ENCODE results near the gene PANK4.
A peak's percentile ranks its signal among the peaks of the same experiment; 100 is the strongest.
"Not testable (repeated sequence)": the region's sequence is repeated elsewhere in the genome, so short reads cannot be mapped to it uniquely, and the experiment has no call there.

Gene PANK4

GRCh38 chr1:2558861-2559260, 32.5 kb upstream of the PANK4 start:
- DNase-seq (ENCODE audit: low read depth), result no peak

- no peak for DNase-seq (ENCODE audit: low read depth)
These were observed 32.0 kb upstream of the PANK4 start for GRCh38 chr1:2558420-2558819.

DNA sequence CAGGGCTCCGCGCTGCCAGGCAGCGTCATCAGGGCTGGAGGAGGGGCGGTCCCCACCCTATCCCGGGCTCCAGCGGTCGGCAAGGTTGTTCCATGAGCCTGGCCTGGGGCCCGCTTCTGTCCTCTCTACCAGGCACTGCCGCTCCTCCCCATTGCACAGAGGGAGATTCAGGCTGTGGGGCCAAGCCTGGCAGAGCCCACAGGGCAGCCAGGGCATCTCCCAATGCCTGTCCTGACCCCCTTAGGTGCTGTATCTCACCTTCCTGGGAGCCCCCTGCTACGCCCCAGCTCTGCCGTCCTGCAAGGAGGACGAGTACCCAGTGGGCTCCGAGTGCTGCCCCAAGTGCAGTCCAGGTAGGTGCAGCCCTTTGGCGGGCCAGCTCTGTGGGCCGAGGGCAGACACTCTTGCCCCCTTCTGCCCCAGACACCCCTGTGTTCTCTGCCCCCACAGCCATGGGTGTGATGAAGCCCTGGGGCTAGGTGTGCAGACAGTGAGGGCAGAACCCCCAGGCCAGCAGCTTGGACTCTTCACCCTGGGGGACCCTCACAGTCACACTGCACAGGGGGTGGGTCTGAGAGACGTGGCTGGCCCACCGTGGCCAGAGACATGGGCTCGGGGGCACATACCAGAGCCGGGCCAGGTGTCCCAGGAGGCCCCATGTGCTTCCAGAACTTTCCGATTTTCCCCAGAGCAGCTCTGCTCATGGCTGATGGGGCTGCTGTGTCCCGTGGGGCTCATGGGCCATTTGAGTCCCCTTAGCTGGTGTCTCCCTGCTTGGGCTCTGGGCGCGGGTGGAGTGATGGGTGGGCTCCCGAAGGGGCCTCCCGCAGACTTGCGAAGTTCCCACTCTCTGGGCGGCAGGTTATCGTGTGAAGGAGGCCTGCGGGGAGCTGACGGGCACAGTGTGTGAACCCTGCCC, 31.3 kb upstream of the PANK4 start:
- DNase-seq (ENCODE audit: low read depth), result no peak

- DNase-seq (ENCODE audit: low read depth), result no peak
These were observed 30.5 kb upstream of the PANK4 start for GRCh38 chr1:2556678-2557481.

GRCh38 chr1:2556277-2556677, 29.9 kb upstream of the PANK4 start, which contains the start of gene TNFRSF14:
TNFRSF14 (plus strand) TSS chr1:2556371; CDS start chr1:2556665, 294 bp downstream.
- DNase-seq (ENCODE audit: low read depth), result peak; percentile 42

DNA sequence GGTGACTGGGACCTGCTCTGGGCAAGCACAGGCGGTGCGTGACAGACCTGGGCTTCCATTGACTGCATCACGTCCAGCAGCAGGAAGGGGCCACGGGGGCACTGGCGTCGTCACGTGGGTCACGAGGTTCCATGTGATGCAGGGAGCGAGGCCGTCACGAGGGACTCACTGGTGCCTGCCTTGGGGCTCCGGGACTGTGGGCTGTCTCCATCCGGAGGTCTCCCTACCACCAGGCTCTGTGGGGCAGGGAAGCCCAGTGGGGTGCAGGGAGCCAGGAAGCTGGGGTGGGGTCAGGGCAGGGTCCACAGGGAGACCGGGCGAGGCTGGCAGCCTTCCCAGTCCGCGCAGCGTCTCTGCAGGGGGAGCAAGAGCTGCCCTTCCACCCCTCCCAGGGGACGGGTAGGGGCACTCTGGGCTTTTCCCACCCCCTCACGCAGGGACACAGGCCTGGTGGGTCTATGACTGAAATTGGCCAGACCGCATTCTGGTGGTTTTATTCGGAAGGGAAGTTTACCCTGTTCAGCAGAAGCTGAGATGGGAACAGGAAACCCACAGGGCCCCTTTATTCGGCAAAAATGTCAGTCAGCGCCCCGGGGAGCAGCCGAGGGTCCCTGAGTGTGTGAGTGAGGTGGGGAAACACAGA, 29.4 kb upstream of the PANK4 start:
- peak; percentile 28 for DNase-seq (ENCODE audit: low read depth)

- DNase-seq (ENCODE audit: low read depth), result no peak
These were observed 28.4 kb upstream of the PANK4 start for GRCh38 chr1:2554621-2555387.

GRCh38 chr1:2553871-2554620, 27.6 kb upstream of the PANK4 start:
- DNase-seq (ENCODE audit: low read depth), result no peak

DNA sequence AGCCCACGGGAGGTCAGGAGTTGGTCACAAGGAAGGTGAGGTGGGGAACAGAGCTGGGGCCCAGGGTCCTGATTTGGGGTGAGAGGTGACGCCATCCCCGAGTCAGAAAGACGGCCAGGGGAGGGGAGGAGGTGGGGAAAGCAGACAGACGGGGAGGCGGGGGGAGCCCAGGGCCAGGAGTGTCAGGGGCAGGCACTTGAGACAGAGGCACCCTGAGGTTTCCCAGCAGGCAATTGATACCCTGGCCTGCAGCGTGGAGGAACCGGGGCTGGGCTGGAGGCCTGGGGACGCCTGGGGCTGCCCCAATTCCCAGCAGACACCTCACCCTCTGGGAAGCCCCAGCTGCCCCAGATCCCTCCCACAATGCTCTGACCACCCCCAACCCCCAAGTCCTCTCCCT, 26.7 kb upstream of the PANK4 start:
- not testable (repeated sequence) for DNase-seq (ENCODE audit: low read depth)

- no peak for DNase-seq (ENCODE audit: low read depth)
These were observed 25.8 kb upstream of the PANK4 start for GRCh38 chr1:2552189-2552588.

GRCh38 chr1:2551544-2551943, 25.1 kb upstream of the PANK4 start:
- not testable (repeated sequence) for DNase-seq (ENCODE audit: low read depth)

- not testable (repeated sequence) for DNase-seq (ENCODE audit: low read depth)
These were observed 24.0 kb upstream of the PANK4 start for GRCh38 chr1:2550309-2550861.

GRCh38 chr1:2549367-2550029, 23.1 kb upstream of the PANK4 start:
- not testable (repeated sequence) for DNase-seq (ENCODE audit: low read depth)

- DNase-seq (ENCODE audit: low read depth), result peak; percentile 50
These were observed 21.7 kb upstream of the PANK4 start for GRCh38 chr1:2548068-2548589.

DNA sequence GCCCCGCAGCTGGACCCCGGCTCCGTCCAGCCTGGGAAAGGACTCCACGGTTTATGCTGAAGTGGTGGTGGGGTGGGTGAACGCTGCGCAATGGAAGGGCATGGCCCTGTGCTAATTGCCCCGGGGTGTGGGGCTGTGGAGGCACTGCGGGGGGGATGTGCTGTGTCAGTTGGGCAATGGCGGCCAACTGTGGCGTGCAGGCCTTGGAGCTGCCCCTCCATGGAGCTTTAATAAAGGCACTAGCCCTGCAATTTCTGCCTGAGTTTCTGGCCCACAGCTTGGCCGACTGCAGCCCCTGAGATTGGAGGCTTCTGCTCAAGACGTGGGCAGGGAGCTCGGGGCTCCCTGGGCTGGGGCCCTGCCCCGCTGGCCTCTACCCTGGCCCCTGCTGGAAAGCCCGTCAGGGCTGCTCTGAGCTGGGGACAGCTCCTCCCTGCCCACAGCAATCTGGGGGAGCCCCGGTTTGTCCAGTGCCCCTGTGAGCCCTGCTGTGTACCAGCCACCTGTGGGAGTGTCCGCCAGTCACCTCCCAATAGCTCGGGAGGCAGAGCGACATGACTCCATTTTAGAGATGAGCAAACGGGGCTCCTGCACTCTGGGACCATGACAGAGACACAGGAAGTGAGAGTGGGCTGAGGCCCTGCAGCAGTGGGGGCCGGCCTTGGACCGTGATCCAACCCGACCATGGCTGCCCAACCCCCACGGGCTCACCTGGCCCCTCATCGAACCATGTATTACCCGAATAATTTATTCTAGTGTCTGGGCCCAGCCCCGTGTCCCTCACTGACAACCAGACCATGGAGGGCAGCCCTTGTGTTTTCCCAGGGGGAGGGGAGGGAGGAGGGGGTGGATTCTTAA, 21.0 kb upstream of the PANK4 start:
- no peak for DNase-seq (ENCODE audit: low read depth)

DNA sequence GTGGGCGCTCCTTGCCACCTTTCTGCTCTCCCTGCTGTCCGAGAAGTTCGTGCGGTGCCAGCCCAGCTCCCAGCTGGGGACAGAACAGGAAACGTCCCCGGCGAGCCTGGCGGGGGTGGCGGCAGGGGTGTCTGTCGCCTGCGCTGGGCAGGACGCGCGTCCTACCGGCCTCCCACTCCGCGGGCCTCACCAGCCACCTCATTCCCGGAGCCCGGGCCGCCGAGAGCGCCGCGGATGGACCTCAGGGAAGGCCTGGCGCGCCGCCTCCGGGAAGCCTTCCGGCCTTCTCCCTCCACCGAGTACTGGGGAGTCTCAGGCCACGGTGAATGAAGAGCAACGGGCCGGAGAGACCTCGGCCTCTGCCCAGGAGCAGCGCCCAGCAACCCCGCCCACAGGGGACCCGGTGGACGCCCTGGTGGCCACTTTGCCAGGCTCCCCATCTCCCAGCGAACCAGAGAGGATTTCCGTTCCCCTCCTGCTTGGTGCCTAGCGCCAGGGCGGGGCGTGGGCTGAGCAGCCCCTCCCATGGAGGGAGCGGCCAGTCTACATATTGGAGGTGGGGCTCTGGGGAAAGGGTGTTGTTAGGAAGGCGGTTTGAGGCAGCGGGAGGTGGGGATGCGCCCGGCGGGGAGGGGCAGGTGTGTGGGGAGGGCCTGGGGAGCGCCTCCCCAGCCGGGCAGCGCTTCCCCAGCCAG, 20.3 kb upstream of the PANK4 start:
- DNase-seq (ENCODE audit: low read depth), result peak; percentile 84

DNA sequence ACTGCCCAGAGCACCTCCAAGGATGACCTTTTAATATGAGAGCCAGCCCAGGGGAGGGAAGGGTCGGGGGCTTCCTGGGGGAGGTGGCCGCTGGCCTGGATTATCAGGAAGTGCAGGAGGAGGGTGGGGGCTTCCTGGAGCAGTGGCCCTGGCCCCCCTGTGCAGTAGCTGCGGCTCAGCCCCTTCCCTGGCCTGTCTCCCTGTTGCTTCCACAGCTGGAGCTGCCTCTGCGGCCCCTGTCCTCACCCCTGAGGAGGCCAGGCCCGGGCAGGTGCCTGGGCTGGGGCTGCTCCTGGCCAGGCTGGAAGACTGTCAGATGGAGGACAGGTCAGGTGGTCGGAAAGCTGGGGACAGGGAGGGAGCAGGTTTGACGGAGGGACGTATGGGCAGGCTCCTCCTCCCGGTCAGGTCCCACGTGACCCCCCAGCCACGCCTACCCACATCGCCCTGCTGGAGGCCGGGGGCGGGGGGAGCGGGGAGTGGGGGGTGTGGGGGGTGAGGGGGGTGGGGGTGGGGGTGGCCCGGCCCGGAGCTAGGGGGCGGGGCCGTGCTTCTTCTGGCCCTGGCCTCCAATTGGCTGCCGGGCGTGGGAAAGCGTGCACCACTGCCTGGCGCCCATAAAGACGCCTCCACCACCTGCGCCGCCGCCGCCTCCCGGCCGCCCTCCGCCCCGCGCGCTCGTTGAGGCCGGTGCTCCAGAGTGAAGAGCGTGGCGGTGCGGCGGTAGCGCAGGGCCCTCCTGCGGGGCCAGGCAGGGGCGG, 19.5 kb upstream of the PANK4 start:
- DNase-seq (ENCODE audit: low read depth), result peak; percentile 72

Data from fibroblast of gingiva (primary cell).